GM10248 (cell line): ENCODE results near the gene MTHFSD.

Experiments used
- CTCF ChIA-PET: fragments of 300-600 bp; sonication (Branson Sonifier 250); formaldehyde crosslinking; extraction: SDS; loops from one replicate; lab custom pipeline; 2021; ENCODE audit warnings: antibody characterized with exemption; lab: Yijun Ruan, JAX
- POLR2A ChIA-PET: fragments of 350-650 bp; sonication (Branson Sonifier 250); formaldehyde crosslinking; extraction: SDS; loops from one replicate; lab custom pipeline; 2020; ENCODE audit warnings: antibody characterized with exemption; lab: Yijun Ruan, JAX
- DNase-seq: peaks from one replicate; pipeline ENCODE4 v3.0.0; 2012; ENCODE audit errors: extremely low spot score
- CTCF ChIP-seq: IDR thresholded peaks from 2 replicates; pipeline ENCODE4 v1.5.1; 2012; ENCODE audit warnings: mild to moderate bottlenecking, low read depth; ENCODE audit errors: extremely low read depth, missing control alignments, control extremely low read depth

MTHFSD gene

DNA sequence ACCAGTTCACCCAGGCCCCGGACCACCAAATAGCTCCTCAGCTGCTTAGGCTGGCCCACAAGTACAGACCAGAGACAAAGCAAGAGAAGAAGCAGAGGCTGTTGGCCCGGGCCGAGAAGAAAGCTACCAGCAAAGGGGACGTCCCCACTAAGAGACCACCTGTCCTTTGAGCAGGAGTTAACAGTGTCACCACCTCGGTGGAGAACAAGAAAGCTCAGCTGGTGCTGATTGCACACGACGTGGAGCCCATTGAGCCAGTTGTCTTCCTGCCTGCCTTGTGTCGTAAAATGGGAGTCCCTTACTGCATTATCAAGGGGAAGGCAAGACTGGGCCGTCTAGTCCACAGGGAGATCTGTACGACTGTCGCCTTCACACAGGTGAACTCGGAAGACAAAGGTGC lies 29.3 kb downstream of the MTHFSD start:
- ChIA-PET CTCF (interaction anchor here (1.3 kb wide), 1 partner anchor 705 kb away, joined by 3 read pairs; no protein-coding TSS in a partner anchor), POLR2A (no interaction called here)
- TF ChIP-seq CTCF, result no peak
- no peak for DNase-seq

DNA sequence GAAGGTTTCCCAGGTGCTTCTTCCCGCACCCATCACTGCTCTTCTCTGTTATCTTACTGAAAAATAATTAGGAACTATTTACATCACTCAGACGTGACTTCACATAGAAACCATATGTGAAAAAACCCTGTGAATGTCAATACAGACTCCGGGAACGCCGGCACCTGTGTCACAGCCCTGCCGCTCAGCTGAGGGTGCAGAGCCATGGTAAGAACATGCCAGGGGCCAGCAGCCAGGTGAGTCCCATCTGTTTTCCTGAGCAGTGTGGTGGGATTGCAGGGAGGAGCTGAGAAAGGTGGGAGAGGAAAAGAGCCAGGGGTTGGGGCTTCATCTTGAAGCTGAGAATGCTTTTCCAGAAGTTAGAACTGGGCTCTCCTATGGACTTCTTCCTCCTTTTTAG lies 31.0 kb downstream of the MTHFSD start:
- no peak for TF ChIP-seq CTCF
- CTCF ChIA-PET, result no interaction called here
- no peak for DNase-seq
- POLR2A ChIA-PET, result no interaction called here

GRCh38 chr16:86523166-86523740 lies 31.8 kb downstream of the MTHFSD start:
- TF ChIP-seq CTCF, result no peak
- ChIA-PET CTCF (interaction anchor here (1.3 kb wide), 1 partner anchor 478 kb away, joined by 4 read pairs; no protein-coding TSS in a partner anchor), POLR2A (no interaction called here)
- DNase-seq, result no peak

DNA sequence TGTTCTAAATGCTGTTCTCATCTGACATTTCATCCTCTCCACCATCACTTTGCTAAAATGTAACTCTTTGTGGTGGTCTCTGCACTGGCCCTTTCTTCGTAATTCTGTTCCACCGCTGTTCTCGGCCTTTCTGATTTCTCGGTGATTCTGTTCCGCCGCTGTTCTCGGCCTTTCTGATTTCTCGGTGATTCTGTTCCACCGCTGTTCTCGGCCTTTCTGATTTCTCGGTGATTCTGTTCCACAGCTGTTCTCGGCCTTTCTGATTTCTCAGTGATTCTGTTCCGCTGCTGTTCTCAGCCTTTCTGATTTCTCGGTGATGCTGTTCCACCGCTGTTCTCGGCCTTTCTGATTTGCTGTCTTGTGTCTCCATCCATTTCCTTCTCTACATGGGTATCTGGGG lies 32.4 kb downstream of the MTHFSD start:
- POLR2A ChIA-PET, result no interaction called here
- DNase-seq, result no peak
- TF ChIP-seq CTCF, result no peak
- CTCF ChIA-PET, result interaction anchor here (1.3 kb wide), 1 partner anchor 478 kb away, joined by 4 read pairs; no protein-coding TSS in a partner anchor

DNA sequence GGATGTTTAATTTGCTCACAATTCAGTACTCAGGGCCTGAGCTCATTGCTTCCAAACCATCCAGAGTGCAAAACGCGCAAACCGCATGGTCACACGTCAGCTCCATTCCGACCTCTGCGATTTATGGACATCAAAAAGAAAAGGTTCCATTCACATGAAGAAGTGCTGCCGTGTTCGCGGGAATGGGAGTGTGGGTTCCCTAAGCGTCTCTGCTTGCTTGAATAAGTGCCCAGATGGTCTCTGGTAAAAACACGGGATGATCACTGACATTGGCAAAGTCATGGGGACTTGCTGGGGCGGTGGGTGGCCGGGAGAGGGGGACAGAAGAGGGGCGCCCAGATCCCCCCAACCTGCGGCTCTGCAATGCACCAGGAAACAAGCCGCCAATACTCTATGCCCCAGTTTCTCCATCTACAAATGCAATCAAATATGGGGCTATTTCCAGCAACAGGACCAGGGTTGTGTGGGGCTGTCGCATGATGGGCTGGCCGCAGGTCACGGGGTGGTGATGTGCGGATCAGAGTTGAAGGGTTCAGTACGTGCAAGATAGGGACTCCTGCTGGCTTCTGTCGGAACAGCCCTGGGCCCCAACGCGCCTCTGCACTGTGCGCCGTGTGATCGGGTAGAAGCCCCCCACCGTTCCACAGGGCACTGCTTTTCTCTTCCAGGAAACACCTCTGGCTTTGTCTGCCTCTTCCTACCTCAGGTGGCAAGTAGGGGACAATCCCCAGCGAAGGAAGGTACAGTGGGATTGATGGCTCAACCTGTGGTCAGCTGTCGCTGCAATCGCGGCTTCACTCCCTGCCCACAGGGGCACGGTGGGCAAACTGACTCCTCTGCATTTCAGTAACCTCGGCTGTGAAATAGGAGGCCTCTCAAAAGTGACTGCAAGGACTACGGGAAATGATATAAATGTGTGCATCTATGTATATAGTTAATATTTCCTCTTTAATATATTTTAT lies 33.5 kb downstream of the MTHFSD start:
- POLR2A ChIA-PET, result no interaction called here
- DNase-seq, result no peak
- no peak for TF ChIP-seq CTCF
- CTCF ChIA-PET, result interaction anchor here (0.7 to 5.7 kb wide), 8 partner anchors 12 to 700 kb away, joined by 3 to 53 read pairs (median 4); no protein-coding TSS in a partner anchor
